ENCODE measurements around the gene SUSD4.
"Not testable (repeated sequence)": the region's sequence is repeated elsewhere in the genome, so short reads cannot be mapped to it uniquely, and the experiment has no call there.

The SUSD4 gene, protein sequence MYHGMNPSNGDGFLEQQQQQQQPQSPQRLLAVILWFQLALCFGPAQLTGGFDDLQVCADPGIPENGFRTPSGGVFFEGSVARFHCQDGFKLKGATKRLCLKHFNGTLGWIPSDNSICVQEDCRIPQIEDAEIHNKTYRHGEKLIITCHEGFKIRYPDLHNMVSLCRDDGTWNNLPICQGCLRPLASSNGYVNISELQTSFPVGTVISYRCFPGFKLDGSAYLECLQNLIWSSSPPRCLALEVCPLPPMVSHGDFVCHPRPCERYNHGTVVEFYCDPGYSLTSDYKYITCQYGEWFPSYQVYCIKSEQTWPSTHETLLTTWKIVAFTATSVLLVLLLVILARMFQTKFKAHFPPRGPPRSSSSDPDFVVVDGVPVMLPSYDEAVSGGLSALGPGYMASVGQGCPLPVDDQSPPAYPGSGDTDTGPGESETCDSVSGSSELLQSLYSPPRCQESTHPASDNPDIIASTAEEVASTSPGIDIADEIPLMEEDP

DNA sequence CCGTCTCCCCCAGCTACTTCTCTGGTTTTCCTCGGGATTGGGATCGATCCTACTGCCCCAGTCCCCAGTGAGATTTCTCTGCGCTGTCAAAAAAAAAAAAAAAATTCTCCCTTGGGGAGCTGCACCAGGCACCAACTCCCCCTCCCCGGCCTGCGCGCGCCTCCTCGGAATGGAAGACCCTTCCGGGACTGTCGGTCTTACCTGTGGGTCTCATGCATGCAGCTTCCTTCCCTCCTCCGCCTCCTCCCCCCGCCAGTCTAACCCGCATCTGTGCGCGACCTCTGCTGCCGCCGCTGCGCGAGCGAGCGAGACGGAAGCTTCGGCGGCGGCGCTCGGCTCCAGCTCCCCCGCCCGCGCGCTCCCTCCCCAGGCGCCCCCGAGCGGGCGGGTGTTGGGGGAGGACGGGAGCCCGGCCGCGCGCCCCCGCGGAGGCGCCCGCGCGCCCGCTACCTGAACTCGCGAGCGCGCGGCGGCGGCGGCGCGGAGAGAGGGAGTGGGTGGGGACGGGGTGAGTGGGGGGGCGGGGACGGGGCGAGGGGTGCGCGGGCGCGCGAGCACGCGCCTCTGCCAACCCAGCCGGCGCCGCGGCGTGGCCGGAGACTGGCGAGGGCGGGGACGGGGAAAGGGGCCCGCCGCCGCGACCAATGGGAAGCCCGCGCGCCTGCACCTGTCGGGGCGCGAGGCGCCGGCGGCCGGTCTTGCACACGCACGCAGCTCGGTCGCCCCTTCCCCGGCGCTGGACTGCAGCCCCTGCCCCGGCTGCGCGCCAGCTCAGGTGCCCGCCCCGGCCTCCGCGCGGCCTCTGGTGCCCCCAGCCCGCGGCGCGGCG is at the start of gene SUSD4:
TSS of gene SUSD4 (minus strand) at position 321 of the 829 bp plus-strand sequence. CDS start 751 bp downstream, outside the sequence.
- DNase-seq, result peak; percentile 94

DNA sequence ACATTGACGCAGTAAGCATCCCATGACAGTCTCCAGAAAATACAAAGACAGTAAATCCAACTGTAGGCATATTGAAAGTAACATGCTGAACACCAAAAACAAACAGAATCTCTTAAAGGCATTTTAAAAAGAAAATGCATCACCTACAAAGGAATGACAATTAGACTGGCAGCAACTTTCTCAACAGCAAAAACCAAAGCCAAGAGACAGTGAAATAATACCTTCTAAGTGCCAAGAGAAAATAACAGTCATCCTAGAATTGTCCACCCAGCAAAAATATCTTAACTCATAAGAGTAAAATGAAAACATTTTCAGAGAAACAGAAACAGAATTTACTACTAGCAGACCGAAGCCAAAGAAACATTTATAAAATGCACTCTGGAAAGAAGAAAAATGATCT is 49.2 kb upstream of the SUSD4 start:
- no peak for DNase-seq

DNA sequence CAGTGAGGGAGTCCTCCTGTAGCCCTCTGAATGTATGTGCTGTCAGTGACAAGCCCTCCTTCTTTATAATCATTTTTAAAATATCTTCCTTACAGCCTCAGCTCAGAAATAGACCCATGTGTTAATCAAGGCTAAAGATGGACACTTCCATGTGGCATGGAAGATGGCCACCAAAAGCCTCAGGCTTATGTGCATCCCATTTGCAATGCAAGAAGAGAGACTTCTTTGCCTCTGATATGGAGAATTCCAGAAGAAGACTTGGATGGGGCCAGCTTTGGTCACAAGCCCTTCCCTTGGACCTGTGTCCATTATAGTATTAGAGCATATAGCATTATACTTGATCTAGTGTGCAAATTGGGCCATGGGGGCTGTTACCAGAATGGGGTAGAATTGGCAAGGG is 47.7 kb upstream of the SUSD4 start:
- DNase-seq, result no peak

DNA sequence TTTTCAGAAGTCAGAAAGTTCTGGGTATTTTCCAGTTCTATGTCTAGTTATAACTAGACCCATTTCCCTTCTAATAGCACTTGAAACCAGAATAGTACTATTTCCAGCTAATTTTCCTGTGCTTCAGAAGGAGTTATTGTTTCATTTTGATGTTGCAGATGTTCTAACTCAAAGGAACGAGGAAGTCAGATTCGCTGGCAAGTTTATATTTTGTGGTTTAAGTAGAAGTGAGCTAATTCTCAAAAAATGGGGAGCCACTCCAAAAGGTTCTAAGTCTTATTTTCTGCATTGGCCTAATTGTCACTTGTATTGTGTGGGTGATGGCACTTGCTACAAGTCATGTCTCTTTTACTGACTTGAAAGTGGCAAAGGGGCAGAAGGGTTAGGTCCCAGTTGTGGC is 47.3 kb upstream of the SUSD4 start:
- DNase-seq, result no peak

DNA sequence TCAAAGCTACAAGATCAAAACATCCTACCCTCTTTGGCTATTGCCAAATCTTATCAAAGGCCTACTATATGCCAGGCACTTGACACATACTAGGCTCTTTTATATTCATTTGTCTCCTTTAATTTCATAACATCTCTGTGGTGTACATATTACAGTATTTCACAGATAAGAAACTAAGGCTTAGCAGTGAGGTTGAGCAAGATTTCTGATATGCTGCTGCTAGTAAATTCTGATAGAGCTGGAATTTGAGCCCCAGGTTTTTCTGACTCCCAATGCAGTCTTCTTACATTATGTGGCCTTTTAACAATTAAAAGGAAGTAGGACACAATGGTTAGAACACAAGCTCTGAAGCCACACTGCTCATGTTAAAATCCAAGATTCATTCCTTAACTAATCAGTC is 46.1 kb upstream of the SUSD4 start:
- no peak for DNase-seq

DNA sequence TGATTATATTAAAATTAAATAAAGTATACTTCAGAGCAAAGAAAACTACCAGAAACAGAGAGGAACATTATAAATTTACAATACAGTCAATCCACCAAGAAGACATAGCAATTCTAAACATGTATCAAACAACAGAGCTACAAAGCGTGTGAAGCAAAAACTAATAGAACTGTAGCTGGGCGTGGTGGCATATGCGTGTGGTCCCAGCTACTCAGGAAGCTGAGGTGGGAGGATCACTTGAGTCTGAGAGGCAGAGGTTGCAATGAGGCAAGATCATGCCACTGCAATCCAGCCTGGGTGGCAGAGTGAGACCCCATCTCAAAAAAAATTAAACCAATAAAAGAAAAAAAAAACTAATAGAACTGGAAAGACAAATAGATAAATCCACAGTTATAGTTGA is 41.5 kb upstream of the SUSD4 start:
- no peak for DNase-seq

DNA sequence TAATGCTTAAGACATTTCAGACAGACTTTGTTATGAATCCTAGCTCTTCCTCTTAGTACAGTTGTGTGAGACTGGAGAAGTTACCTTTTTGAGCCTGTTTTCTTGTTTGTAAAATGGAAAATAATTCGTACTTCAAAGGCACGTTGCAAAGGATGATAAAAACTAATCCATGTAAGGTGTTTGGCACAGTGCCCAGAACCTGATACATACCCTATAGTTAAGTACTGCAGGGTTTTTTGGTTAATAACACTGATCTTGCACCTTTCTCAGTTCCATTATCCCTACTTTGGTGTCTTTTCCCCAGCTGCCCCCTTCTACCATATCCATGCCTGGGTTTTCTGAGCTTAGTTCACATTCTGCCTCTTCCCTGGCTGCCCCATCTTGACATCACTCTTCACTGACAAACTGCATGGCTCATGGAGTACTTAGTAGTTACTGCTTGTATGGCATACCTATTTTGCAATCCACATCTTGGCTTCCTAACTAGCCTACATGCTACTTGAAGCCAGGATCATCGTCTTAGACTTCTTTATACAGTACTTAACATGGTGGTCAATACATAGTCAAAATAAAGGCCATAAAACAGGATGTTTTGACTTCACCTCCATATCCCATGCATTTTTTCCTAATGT is 39.3 kb upstream of the SUSD4 start:
- peak; percentile 35 for DNase-seq

DNA sequence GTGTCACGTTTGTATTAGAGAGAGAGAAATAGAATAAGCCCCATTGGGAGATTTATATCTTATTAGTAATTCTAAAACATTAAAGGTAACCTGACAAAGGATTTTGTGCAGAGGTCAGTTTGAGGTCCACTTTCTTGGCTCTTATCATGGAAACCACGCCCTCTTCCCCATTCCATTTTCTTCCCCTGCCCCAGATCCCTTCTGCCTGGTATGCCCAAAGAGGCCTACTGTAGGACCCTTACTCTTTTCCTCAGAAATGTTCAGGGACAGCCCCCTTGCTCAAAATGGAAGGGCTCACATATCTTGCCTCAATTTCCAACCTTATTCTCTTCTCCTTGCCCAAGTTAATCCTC is 38.8 kb upstream of the SUSD4 start:
- DNase-seq, result no peak

DNA sequence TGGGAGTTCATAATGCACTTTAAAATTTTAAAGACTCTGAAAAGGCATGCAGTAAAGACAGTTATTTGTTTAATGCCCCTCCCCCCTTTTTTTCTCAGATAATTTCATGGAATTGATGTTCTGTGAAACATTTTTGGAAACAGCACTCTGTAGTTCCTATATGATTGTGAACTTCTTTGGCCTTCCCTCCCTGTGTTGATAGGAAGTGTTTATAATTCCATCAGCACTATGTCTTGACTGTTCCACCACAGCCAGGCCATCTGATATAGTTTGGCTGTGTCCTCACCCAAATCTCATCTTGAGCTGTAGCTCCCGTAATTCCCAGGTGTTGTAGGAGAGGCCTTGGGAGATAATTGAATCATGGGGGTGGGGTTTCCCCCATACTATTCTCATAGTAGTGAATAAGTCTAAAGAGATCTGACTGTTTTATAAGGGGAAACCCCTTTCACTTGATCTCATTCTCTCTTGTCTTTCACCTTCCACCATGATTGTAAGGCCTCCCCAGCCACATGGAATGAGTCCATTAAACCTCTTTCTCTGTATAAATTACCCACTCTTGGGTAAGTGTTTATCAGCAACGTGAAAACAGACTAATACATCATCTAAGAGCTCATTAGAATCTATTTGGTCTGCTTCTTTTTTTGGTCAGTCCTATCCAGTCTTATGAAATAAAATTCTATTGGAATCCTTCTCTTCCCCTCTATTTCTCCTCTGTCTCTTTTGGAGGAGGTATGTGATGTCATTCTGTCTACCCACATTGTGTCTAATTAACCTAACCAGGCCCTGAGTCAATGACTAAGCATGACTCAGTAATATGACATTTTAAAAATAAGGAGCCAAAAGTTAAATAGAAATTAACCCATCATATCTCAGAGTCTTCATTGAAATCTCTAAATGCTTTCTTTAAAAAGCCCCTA is 38.2 kb upstream of the SUSD4 start:
- DNase-seq, result peak; percentile 21

DNA sequence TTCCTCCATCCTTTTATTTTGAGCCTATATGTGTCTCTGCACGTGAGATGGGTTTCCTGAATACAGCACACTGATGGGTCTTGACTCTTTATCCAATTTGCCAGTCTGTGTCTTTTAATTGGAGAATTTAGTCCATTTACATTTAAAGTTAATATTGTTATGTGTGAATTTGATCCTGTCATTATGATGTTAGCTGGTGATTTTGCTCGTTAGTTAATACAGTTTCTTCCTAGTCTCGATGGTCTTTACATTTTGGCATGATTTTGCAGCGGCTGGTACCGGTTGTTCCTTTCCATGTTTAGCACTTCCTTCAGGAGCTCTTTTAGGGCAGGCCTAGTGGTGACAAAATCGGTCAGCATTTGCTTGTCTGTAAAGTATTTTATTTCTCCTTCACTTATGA is 35.4 kb upstream of the SUSD4 start:
- DNase-seq, result not testable (repeated sequence)

DNA sequence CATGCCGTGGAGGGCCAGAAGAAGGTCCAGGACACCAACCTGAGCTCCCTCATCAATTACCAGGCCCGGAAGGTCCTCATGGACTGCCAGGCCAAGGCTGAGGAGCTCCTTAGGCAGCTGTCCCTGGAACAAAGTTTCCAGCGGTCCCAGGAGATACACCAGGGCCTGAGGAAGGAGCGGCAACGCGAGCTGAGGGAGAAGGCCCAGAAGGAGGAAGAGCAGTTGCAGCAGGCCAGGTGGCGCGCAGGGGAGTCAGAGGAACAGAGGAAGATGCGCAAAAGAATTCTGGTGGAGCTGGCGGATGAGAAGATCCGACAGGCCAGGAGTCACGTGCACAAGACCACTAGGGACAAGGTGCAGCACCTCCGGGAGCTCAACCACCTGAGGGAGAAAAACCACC is 30.7 kb upstream of the SUSD4 start:
- DNase-seq, result no peak

DNA sequence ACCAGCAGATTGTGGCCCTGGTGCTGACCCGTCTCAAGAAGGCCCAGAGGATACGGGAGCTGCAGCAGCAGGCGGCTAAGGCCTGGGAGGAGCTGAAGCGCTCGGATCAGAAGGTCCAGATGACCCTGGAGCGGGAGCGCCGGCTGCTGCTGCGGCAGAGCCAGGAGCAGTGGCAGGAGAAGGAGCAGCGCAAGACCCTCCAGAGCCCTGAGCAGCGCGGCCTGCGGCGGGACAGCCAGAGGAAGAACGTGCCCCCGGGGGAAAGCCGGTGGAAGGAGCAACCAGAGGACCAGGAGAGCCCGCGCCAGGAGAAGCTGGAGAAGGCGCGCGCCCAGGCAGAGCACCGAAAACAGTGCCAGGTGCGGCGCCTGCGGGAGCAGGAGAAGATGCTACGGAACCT is 30.3 kb upstream of the SUSD4 start:
- DNase-seq, result peak; percentile 58

DNA sequence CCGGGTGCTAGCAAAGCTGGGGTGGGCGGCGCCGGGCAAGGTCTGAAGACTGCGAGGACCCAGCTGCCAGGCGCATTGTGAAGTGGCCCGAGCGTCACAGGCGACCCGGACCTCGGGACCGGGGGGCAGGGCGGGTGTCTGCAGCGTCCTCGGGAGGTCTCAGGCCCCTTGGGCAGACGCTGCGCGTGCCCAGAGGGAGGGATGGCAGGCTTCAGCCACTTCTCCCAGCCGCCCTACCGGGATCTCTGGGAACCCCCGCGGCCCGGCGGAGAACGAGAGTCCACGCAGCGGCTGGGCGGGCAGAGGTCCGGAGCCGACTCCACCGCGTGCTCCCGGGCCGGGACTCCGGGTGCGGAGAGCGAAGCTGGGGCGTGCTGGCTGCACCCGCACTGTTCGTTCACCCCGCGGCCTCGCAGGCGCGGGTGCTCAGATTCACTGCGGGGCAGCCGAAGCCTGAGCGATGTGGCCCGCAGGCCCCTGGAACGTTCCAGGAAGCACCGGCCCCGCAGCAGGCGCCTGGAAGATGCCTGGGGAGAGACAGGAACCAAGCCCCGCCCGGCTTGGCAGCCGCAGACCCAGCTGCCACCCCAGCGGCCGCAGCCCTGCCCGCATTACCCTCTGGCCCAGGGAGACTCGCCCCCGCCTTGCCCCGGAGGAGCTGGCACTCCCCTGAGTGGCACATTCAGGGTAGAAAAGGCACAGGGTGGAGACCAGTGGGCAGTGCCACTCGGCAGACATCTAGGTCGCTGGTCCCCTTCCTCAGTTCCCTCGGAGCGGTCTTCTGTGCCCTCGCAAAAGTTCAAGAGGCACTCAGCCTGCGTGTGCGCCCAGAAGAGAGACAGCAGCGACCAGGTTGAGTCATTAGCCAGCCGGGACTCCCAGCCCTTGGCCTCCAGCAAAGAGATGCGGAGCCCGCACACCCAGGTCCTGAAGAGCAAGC is 29.6 kb upstream of the SUSD4 start, which contains the start of gene CCDC185:
TSS of gene CCDC185 (plus strand) at position 141 of the 940 bp plus-strand sequence. CDS start at position 202, 61 bp downstream.
- DNase-seq, result peak; percentile 70

DNA sequence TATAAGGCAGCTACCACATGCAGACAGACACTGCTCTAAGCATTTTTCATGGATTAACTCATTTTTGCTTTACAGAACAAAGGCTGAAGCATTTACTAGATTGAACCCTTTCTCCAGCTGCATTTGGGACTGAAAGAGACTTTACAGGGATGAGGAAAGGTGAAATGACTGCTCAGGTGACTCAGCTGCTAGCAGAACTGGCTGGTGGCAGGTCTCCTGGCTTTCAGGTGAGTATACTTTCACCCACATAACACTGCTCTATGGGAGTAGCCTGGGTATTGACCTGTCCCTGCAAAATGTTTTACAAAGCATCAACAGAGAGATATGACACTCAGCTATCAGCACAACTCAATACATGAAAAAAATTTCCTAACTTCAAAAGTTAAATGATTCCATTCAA is 26.6 kb upstream of the SUSD4 start:
- no peak for DNase-seq

DNA sequence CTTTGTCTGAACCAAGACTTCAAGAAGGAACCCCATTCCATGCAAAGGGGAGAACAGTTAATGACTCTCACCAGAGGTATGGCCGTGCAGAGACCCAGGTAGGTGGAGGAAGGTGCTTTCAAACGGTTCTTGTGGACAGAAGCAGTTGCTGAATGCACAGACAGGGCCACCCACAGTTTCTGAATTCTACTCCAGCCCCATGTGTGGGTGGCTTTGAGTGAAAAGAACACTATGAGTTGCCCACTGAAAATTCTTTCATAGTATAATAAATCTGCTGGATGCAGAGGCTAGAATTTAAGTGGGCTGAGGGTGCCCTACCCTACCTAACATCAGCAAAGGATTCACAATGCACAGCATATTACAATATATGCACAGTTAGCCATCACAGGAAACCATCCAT is 22.0 kb upstream of the SUSD4 start:
- no peak for DNase-seq

DNA sequence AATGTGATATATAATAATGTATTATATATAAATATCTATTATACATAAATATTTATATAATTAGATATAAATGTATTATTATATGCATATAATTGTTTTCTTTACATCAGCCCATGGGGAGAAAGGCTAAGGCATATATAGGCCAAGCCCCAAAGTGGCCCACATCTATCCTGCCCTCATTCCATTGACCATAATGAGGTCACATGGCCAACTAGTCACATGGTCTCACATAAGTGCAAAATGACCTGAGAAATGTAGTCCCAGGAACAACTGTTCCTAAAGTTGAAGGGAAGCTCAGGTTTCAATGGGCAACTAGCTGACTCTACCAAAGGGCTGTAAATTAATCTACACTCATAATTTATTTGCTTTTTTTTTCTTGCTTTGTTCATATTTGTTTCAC is 14.8 kb upstream of the SUSD4 start:
- DNase-seq, result peak; percentile 42

DNA sequence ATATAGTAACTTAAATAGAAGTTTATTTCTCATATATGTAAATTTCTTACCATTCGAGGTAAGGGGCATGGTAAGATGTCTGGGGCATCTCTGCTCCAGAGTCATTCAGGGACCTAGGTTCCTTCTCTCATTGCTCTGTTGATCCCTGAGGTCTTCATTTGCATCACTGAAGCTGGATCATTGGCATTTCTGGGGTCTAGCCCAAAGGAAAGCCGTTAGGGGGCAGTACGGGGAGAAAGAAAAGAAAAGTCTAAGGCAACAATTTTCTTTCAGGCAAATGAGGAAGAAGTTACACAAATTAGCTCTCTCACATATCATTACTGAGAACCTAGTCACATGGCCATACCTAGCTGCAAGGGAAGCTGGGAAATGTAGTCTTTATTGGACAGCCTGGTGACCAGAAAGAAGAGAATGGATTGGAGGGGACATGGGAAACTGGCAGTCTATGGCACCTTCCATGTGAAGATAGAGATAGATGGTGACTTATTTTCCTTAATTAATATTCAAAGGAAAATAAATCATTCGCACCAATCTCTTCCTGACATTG is 10.2 kb upstream of the SUSD4 start:
- DNase-seq, result no peak

DNA sequence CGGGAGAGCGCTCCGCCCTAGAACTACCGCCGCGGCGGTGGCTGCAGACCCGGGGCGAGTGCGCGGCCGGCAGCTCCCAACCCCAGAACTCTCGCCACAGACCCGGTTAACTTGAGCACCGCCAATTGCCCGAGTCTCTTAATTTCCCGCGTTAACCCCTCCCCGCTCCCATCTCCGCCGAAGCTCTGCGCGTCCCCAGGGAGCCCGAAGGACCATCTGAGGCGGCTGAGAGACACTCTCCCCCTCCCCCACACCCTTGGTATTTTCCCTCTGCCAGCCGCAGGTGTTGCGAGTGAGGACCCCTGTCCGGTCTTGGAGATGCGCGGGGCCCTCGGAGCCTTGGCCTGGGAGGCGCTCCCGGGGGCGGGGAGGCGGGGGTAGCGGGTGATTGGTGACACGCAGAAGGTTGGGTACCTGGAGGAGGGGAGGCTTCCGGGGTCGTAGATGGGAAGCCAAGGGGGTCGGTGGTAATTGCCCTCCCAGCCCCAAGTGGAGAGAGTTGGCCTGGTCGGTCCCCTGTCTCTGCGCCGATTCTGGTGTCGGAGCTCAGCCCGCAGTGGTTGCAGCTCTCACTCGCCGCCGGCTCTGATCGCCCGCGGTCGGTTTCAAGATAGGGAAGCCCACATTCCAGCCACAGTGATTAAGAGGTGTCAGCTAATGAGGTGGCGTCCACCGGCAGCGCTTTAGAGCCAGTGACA is 858 bp upstream of the SUSD4 start:
- peak; percentile 57 for DNase-seq

DNA sequence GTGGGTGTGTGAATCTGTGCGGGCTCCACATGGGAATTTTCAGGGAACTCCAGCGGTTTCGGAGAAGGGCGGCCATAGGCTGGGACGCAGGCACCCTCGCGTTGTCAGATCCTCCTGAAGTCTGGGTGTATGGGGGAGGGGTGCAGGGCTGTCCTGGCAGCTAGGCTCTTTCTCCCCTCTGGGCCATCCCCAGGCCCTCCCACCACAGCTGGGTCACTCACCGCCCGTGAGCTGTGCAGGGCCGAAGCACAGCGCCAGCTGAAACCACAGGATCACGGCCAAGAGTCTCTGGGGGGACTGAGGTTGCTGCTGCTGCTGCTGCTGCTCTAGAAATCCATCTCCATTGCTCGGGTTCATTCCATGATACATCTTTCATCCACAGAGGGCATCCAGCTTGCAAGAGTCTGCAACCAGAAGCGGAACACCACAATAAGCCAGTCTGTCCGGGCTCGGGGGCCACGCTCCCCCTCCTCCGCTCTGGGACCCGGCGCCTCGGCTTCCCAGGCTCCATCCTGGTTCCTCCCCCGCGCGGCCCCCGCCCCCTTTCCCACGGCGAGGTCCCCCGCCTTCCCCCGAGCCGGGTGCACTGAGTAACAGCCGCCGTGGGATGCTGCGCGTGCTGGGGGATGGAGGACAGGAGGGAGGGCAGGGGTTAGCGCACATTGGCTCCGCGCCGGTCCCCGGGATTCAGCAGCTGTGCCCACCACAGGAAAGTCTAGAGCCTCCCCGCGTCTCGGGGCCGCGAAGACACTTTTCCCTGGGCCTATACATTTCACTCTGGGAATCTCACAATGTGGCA is 720 bp downstream of the SUSD4 start:
- DNase-seq, result peak; percentile 66

Measured in DMS53 (cell line).